ENCODE measurements around the gene OR9G4.

- no peak for TF ChIP-seq RAD21 (conservative IDR thresholded peaks at IDR 0.05)
- no peak for TF ChIP-seq CTCF (IDR thresholded peaks at IDR 0.05; ENCODE audit: poor library complexity, severe bottlenecking)
- TF ChIP-seq REST (IDR thresholded peaks at IDR 0.05; ENCODE audit: borderline replicate concordance): no peak
- TF ChIP-seq EZH2 (IDR thresholded peaks at IDR 0.05; ENCODE audit: borderline replicate concordance, insufficient read depth, low read length, poor library complexity, severe bottlenecking): no peak
- no peak for TF ChIP-seq POLR2AphosphoS5 (IDR thresholded peaks at IDR 0.05)
- no peak for TF ChIP-seq EP300 (conservative IDR thresholded peaks at IDR 0.05; ENCODE audit: poor library complexity, severe bottlenecking)
- no peak for TF ChIP-seq TAF1 (IDR thresholded peaks at IDR 0.05; ENCODE audit: low read depth)
- TF ChIP-seq SMC3 (conservative IDR thresholded peaks at IDR 0.05; ENCODE audit: poor library complexity): no peak
- no peak for TF ChIP-seq MXI1 (conservative IDR thresholded peaks at IDR 0.05; ENCODE audit: poor library complexity, severe bottlenecking)
Observed at GRCh38 chr11:56698795-56699194, 49.7 kb downstream of the OR9G4 start, which contains the start of gene OR9G1.

Data from neural cell (in vitro differentiated cells).